GM18520 (cell line): ENCODE results near the gene NR1I2.
A peak's percentile ranks its signal among the peaks of the same experiment; 100 is the strongest.

Source experiments
- ATAC-seq: cut with Tn5 transposase; IDR thresholded peaks from one replicate; pipeline ENCODE4 v1.9.1; 2021; ENCODE audit not compliant: unreplicated experiment

NR1I2 gene

GRCh38 chr3:119781330-119782198, at the start of gene NR1I2:
Gene NR1I2 (plus strand): TSS chr3:119782101.
- no peak for ATAC-seq

- ATAC-seq: no peak
These were observed 48.1 kb upstream of the NR1I2 start for GRCh38 chr3:119733812-119734211.

- ATAC-seq: no peak
These were observed 43.2 kb upstream of the NR1I2 start for GRCh38 chr3:119738741-119739140.

- ATAC-seq: no peak
These were observed 40.0 kb upstream of the NR1I2 start for GRCh38 chr3:119741657-119742590.

GRCh38 chr3:119743921-119744320, 38.0 kb upstream of the NR1I2 start:
- no peak for ATAC-seq

GRCh38 chr3:119745942-119746341, 36.0 kb upstream of the NR1I2 start:
- no peak for ATAC-seq

GRCh38 chr3:119746423-119746822, 35.5 kb upstream of the NR1I2 start:
- ATAC-seq: no peak

GRCh38 chr3:119747357-119747756, 34.5 kb upstream of the NR1I2 start:
- no peak for ATAC-seq

GRCh38 chr3:119748991-119749390, 32.9 kb upstream of the NR1I2 start:
- ATAC-seq: no peak

GRCh38 chr3:119751423-119751822, 30.5 kb upstream of the NR1I2 start:
- ATAC-seq: no peak

- ATAC-seq: peak; percentile 79
These were observed 21.9 kb upstream of the NR1I2 start for GRCh38 chr3:119759962-119760361.

- ATAC-seq: no peak
These were observed 19.0 kb upstream of the NR1I2 start for GRCh38 chr3:119762876-119763275.

- ATAC-seq: no peak
These were observed 18.4 kb upstream of the NR1I2 start for GRCh38 chr3:119763466-119763865.

- no peak for ATAC-seq
These were observed 16.7 kb upstream of the NR1I2 start for GRCh38 chr3:119765239-119765638.

GRCh38 chr3:119767936-119768601, 13.8 kb upstream of the NR1I2 start:
- ATAC-seq: no peak

- ATAC-seq: no peak
These were observed 13.1 kb upstream of the NR1I2 start for GRCh38 chr3:119768668-119769393.

GRCh38 chr3:119769394-119770149, 12.3 kb upstream of the NR1I2 start:
- no peak for ATAC-seq

- ATAC-seq: peak; percentile 72
These were observed 7.5 kb upstream of the NR1I2 start for GRCh38 chr3:119774444-119774843.

- no peak for ATAC-seq
These were observed 5.6 kb upstream of the NR1I2 start for GRCh38 chr3:119776304-119776703.

- ATAC-seq: no peak
These were observed 3.7 kb upstream of the NR1I2 start for GRCh38 chr3:119778176-119778575.
